Activated CD4-positive, alpha-beta T cell treated with anti-CD3 and anti-CD28 coated beads for 24 hours (primary cell): ENCODE results near the gene TKFC.
"Not testable (repeated sequence)": the region's sequence is repeated elsewhere in the genome, so short reads cannot be mapped to it uniquely, and the experiment has no call there.

Experiments used
- DNase-seq, 2 donors: peaks; one replicate each; pipeline ENCODE4 v3.0.0-alpha.2; 2020; ENCODE audit warnings: low read depth in 2 of 2

TKFC gene

GRCh38 chr11:61368646-61369045 is 35.6 kb downstream of the TKFC start:
- no peak for DNase-seq

- DNase-seq: no peak
Observed at GRCh38 chr11:61369372-61370348, 36.6 kb downstream of the TKFC start.

GRCh38 chr11:61370349-61371005 is 37.4 kb downstream of the TKFC start:
- DNase-seq: no peak

GRCh38 chr11:61372659-61373420 is 39.8 kb downstream of the TKFC start:
- DNase-seq: no peak

- DNase-seq: no peak
Observed at GRCh38 chr11:61375761-61376108, 42.7 kb downstream of the TKFC start.

- DNase-seq: no peak
Observed at GRCh38 chr11:61377461-61378160, 44.6 kb downstream of the TKFC start.

GRCh38 chr11:61378713-61379313 is 45.8 kb downstream of the TKFC start:
- no peak for DNase-seq

GRCh38 chr11:61380884-61381283 is 47.9 kb downstream of the TKFC start:
- no peak for DNase-seq

GRCh38 chr11:61383859-61384258 is 50.8 kb downstream of the TKFC start:
- not testable (repeated sequence) for DNase-seq

GRCh38 chr11:61384271-61385242 is 51.5 kb downstream of the TKFC start:
- DNase-seq: no peak

- DNase-seq: no peak
Observed at GRCh38 chr11:61390161-61390560, 57.1 kb downstream of the TKFC start.

GRCh38 chr11:61392981-61393595 is 60.1 kb downstream of the TKFC start:
- DNase-seq: no peak
